H9 (cell line): Measurements from ENCODE around the gene IFT81. TPM values are rescaled to one million over a fixed set of nuclear protein-coding genes. Genes with fewer than 3 reads are reported as not detected.

Experiments used
- DNase-seq: peaks from one replicate; pipeline ENCODE4 v3.0.0-alpha.2; 2017
- H2AFZ ChIP-seq: one replicate; pipeline ENCODE4 v1.6.1; 2013; ENCODE audit warnings: mild to moderate bottlenecking, low read length, control low read depth, moderate library complexity
- H2AK5ac ChIP-seq: 2 replicates; pipeline ENCODE4 v1.6.1; 2013; ENCODE audit warnings: low read length, control low read depth, mixed read lengths; ENCODE audit not compliant: insufficient read length
- H2BK120ac ChIP-seq: one replicate; pipeline ENCODE4 v1.6.1; 2013; ENCODE audit warnings: low read depth, mild to moderate bottlenecking, low read length, control low read depth, inconsistent platforms; ENCODE audit not compliant: poor library complexity, severe bottlenecking
- H2BK12ac ChIP-seq: 2 replicates; pipeline ENCODE4 v1.6.1; 2013; ENCODE audit warnings: low read length, control low read depth, mixed read lengths, low read depth; ENCODE audit not compliant: insufficient read length
- H2BK15ac ChIP-seq: 2 replicates; pipeline ENCODE4 v1.6.1; 2013; ENCODE audit warnings: low read depth, low read length, control low read depth
- H2BK20ac ChIP-seq: one replicate; pipeline ENCODE4 v1.6.1; 2013; ENCODE audit warnings: low read depth, mild to moderate bottlenecking, low read length, control low read depth, inconsistent platforms; ENCODE audit not compliant: poor library complexity, severe bottlenecking
- H2BK5ac ChIP-seq: 2 replicates; pipeline ENCODE4 v1.6.1; 2013; ENCODE audit warnings: low read length, control low read depth, mixed read lengths; ENCODE audit not compliant: insufficient read length
- H3K14ac ChIP-seq: 2 replicates; pipeline ENCODE4 v1.6.1; 2013; ENCODE audit warnings: low read length, control low read depth; ENCODE audit not compliant: insufficient read depth
- H3K18ac ChIP-seq: 2 replicates; pipeline ENCODE4 v1.6.1; 2013; ENCODE audit warnings: low read depth, mild to moderate bottlenecking, mixed read lengths, low read length, control low read depth; ENCODE audit not compliant: insufficient read length
- H3K23ac ChIP-seq: 2 replicates; pipeline ENCODE4 v1.6.1; 2013; ENCODE audit warnings: low read length, control low read depth, mixed read lengths, low read depth; ENCODE audit not compliant: insufficient read length
- H3K23me2 ChIP-seq: 2 replicates; pipeline ENCODE4 v1.6.1; 2013; ENCODE audit warnings: low read depth, mild to moderate bottlenecking, mixed read lengths, low read length, control low read depth; ENCODE audit not compliant: insufficient read length, poor library complexity, severe bottlenecking
- H3K27ac ChIP-seq: 2 replicates; pipeline ENCODE4 v1.5.1; 2013; ENCODE audit warnings: low read length, control low read depth, mixed read lengths, low read depth; ENCODE audit not compliant: insufficient read length
- H3K27me3 ChIP-seq: 2 replicates; pipeline ENCODE4 v1.6.1; 2013; ENCODE audit warnings: low read length, control low read depth, inconsistent platforms; ENCODE audit not compliant: insufficient read depth
- H3K4ac ChIP-seq: 2 replicates; pipeline ENCODE4 v1.6.1; 2013; ENCODE audit warnings: low read depth, mild to moderate bottlenecking, control low read depth, inconsistent platforms, low read length, moderate library complexity
- H3K4me1 ChIP-seq: 2 replicates; pipeline ENCODE4 v1.6.1; 2013; ENCODE audit warnings: low read length, control low read depth, inconsistent platforms; ENCODE audit not compliant: insufficient read depth
- H3K4me2 ChIP-seq: 2 replicates; pipeline ENCODE4 v1.6.1; 2013; ENCODE audit warnings: low read length, control low read depth, mixed read lengths; ENCODE audit not compliant: insufficient read length, insufficient read depth
- H3K56ac ChIP-seq: 2 replicates; pipeline ENCODE4 v1.6.1; 2013; ENCODE audit warnings: low read depth, mild to moderate bottlenecking, mixed read lengths, low read length, control low read depth; ENCODE audit not compliant: insufficient read length
- H3K79me1 ChIP-seq: 2 replicates; pipeline ENCODE4 v1.6.1; 2013; ENCODE audit warnings: low read depth, mild to moderate bottlenecking, moderate library complexity, low read length, control low read depth, inconsistent platforms; ENCODE audit not compliant: insufficient read depth, poor library complexity, severe bottlenecking
- H3K79me2 ChIP-seq: 2 replicates; pipeline ENCODE4 v1.6.1; 2013; ENCODE audit warnings: low read length, control low read depth, inconsistent platforms; ENCODE audit not compliant: insufficient read depth
- H3K9ac ChIP-seq: 2 replicates; pipeline ENCODE4 v1.6.1; 2013; ENCODE audit warnings: low read length, control low read depth, mixed read lengths; ENCODE audit not compliant: insufficient read length; ENCODE audit errors: extremely low read depth
- H3K9me3 ChIP-seq: one replicate; pipeline ENCODE4 v1.6.1; 2013; ENCODE audit warnings: low read depth, low read length, inconsistent platforms; ENCODE audit not compliant: control insufficient read depth
- H3T11ph ChIP-seq: one replicate; pipeline ENCODE4 v1.6.1; 2013; ENCODE audit warnings: mild to moderate bottlenecking, low read length, control low read depth, inconsistent platforms
- H4K20me1 ChIP-seq: one replicate; pipeline ENCODE4 v1.6.1; 2013; ENCODE audit not compliant: control insufficient read depth, insufficient read length, insufficient read depth
- H4K5ac ChIP-seq: 2 replicates; pipeline ENCODE4 v1.6.1; 2013; ENCODE audit warnings: low read depth, mild to moderate bottlenecking, mixed read lengths, low read length, control low read depth; ENCODE audit not compliant: insufficient read length
- H4K8ac ChIP-seq: replicated peaks from 2 replicates; pipeline ENCODE4 v1.6.1; 2013; ENCODE audit warnings: low read length, control low read depth, mixed read lengths, low read depth; ENCODE audit not compliant: insufficient read length
- H4K91ac ChIP-seq: 2 replicates; pipeline ENCODE4 v1.6.1; 2013; ENCODE audit warnings: low read depth, mild to moderate bottlenecking, moderate library complexity, mixed read lengths, low read length, control low read depth; ENCODE audit not compliant: insufficient read length
- H3K27ac Mint-ChIP-seq, 3 experiments: 2 replicates in 2 of 3; 3 replicates in 1 of 3; pipeline ENCODE4 v1.8.0; 2020 to 2021; ENCODE audit warnings: mixed read lengths in 3 of 3, mild to moderate bottlenecking in 1 of 3, moderate library complexity in 1 of 3
- H3K27me3 Mint-ChIP-seq: 2 replicates; pipeline ENCODE4 v1.8.0; 2021; ENCODE audit warnings: low read depth, mild to moderate bottlenecking, moderate library complexity, mixed read lengths
- H3K36me3 Mint-ChIP-seq, 3 experiments: 2 replicates in 2 of 3; 3 replicates in 1 of 3; pipeline ENCODE4 v1.8.0; 2020 to 2021; ENCODE audit warnings: low read depth in 3 of 3, mixed read lengths in 3 of 3; ENCODE audit not compliant: insufficient read depth in 1 of 3
- H3K4me1 Mint-ChIP-seq, 2 experiments: 2 replicates each; pipeline ENCODE4 v1.8.0; 2020; ENCODE audit warnings: mixed read lengths in 2 of 2
- H3K4me3 Mint-ChIP-seq, 2 experiments: 2 replicates in 1 of 2; 3 replicates in 1 of 2; pipeline ENCODE4 v1.8.0; 2020 to 2021; ENCODE audit warnings: mild to moderate bottlenecking in 2 of 2, mixed read lengths in 2 of 2, moderate library complexity in 1 of 2
- H3K9me3 Mint-ChIP-seq, 2 experiments: 2 replicates in 1 of 2; 3 replicates in 1 of 2; pipeline ENCODE4 v1.8.0; 2020; ENCODE audit warnings: mild to moderate bottlenecking in 2 of 2, mixed read lengths in 2 of 2, moderate library complexity in 1 of 2
- CTCF ChIP-seq: fragments of 200-600 bp; sonication (generic); conservative IDR thresholded peaks from 3 replicates; pipeline ENCODE4 v1.8.0; 2021; ENCODE audit warnings: antibody characterized with exemption, mild to moderate bottlenecking
- WGBS: extraction: QIAGEN DNeasy Blood & Tissue Kit; methylation state at CpG from one replicate; pipeline ENCODE4 v1.1.7; 2013; ENCODE audit warnings: missing lambda C conversion rate, low lambda C conversion rate, mixed read lengths; ENCODE audit not compliant: insufficient read length; ENCODE audit errors: extremely low coverage; 5-methylcytosine and 5-hydroxymethylcytosine counted together
- total RNA-seq: library from RNA; stranded (reverse); gene quantifications from 2 replicates; pipeline ENCODE4 v1.2.1, GENCODE V29; 2021

IFT81 gene
- total RNA-seq, 1 experiment from 2014 or later, result 9.3 TPM

- H2BK15ac ChIP-seq, result no peak overlapping the region
- no peak overlapping the region for H3T11ph ChIP-seq
- H3K79me2 ChIP-seq, result no peaks in the 10 kb centered on the region
- Mint-ChIP-seq H3K27ac (0 out of 7 replicates have a peak overlapping the region, but pooled peaks of 1 of the 3 experiments have one; percentile 54), H3K27me3 (no peaks in the 10 kb centered on the region), H3K9me3 (no peaks in the 10 kb centered on the region), H3K4me3 (no peak overlapping the region), H3K36me3 (peaks cover 0 to 5% (median 1%) of the 10 kb centered on the region in 3 experiments; a peak in 3 of 7 replicates), H3K4me1 (peaks cover 5 to 9% of the 10 kb centered on the region in 2 experiments)
- no peaks in the 10 kb centered on the region for H4K20me1 ChIP-seq
- H3K4me2 ChIP-seq, result no peak overlapping the region
- H3K27me3 ChIP-seq, result no peaks in the 10 kb centered on the region
- H3K14ac ChIP-seq, result no peak overlapping the region
- H3K23me2 ChIP-seq, result no peaks in the 10 kb centered on the region
- TF ChIP-seq CTCF, result peak; percentile 61
- no CpG with 5 or more reads among the region's 10 CpGs for WGBS
- no peak overlapping the region for H4K5ac ChIP-seq
- no peak for DNase-seq
- no peaks in the 10 kb centered on the region; the same call in 1 of the 2 replicates for H3K4me1 ChIP-seq
- H3K9ac ChIP-seq, result no peak overlapping the region
- no peak overlapping the region for H4K91ac ChIP-seq
- H3K79me1 ChIP-seq, result no peaks in the 10 kb centered on the region
- no peak overlapping the region for H3K4ac ChIP-seq
- no peak overlapping the region for H3K23ac ChIP-seq
- H2BK5ac ChIP-seq, result no peak overlapping the region
- no peak overlapping the region for H2BK12ac ChIP-seq
- H2AK5ac ChIP-seq, result no peak overlapping the region
- H3K56ac ChIP-seq, result no peak overlapping the region
- no peak overlapping the region for H3K27ac ChIP-seq
- H3K9me3 ChIP-seq, result no peaks in the 10 kb centered on the region
- H3K18ac ChIP-seq, result no peak overlapping the region
- no peak overlapping the region for H4K8ac ChIP-seq
- H2BK120ac ChIP-seq, result no peak overlapping the region
- no peak overlapping the region for H2AFZ ChIP-seq
- no peak overlapping the region for H2BK20ac ChIP-seq
Observed at GRCh38 chr12:110224379-110225304, 100.5 kb downstream of the IFT81 start.
